MM.1S (cell line): ENCODE results near the gene SRGAP3.

Experiments used
- DNase-seq: peaks from one replicate; pipeline ENCODE4 v3.0.0-alpha.2; 2015
- H2AFZ ChIP-seq: fragments of 300-600 bp; sonication (generic); 2 replicates; pipeline ENCODE4 v1.6.0; 2016; ENCODE audit warnings: antibody characterized with exemption, low read length
- H3F3A ChIP-seq: fragments of 300-600 bp; sonication (generic); 2 replicates; pipeline ENCODE4 v1.6.1; 2016; ENCODE audit warnings: mild to moderate bottlenecking, antibody characterized with exemption, low read length, moderate library complexity, mixed read lengths; ENCODE audit not compliant: insufficient read depth
- H3K27ac ChIP-seq: fragments of 300-600 bp; sonication (generic); 2 replicates; pipeline ENCODE4 v1.5.1; 2016; ENCODE audit warnings: mild to moderate bottlenecking, low read length
- H3K27me3 ChIP-seq: fragments of 300-600 bp; sonication (generic); replicated peaks from 2 replicates; pipeline ENCODE4 v1.6.0; 2016; ENCODE audit warnings: low read length; ENCODE audit not compliant: insufficient read depth
- H3K36me3 ChIP-seq: fragments of 300-600 bp; sonication (generic); replicated peaks from 2 replicates; pipeline ENCODE4 v1.6.1; 2016; ENCODE audit warnings: mild to moderate bottlenecking, low read length, mixed read lengths; ENCODE audit not compliant: insufficient read depth
- H3K4me1 ChIP-seq: fragments of 300-600 bp; sonication (generic); 2 replicates; pipeline ENCODE4 v1.6.1; 2016; ENCODE audit warnings: low read length, mixed read lengths
- H3K4me2 ChIP-seq: fragments of 300-600 bp; sonication (generic); 2 replicates; pipeline ENCODE4 v1.6.0; 2016; ENCODE audit warnings: low read depth, low read length
- H3K4me3 ChIP-seq: fragments of 300-600 bp; sonication (generic); 2 replicates; pipeline ENCODE4 v1.5.1; 2016; ENCODE audit warnings: low read length, mixed read lengths
- H3K79me2 ChIP-seq: fragments of 300-600 bp; sonication (generic); 2 replicates; pipeline ENCODE4 v1.6.1; 2016; ENCODE audit warnings: mixed run types, low read length, mixed read lengths
- H3K9ac ChIP-seq: fragments of 300-600 bp; sonication (generic); 2 replicates; pipeline ENCODE4 v1.6.1; 2016; ENCODE audit warnings: low read length, mixed read lengths
- H3K9me2 ChIP-seq: fragments of 300-600 bp; sonication (generic); replicated peaks from 2 replicates; pipeline ENCODE4 v1.6.1; 2016; ENCODE audit warnings: mild to moderate bottlenecking, low read length, mixed read lengths; ENCODE audit not compliant: insufficient read depth
- H3K9me3 ChIP-seq: fragments of 300-600 bp; sonication (generic); replicated peaks from 2 replicates; pipeline ENCODE4 v1.6.1; 2016; ENCODE audit warnings: mild to moderate bottlenecking, low read length, mixed read lengths; ENCODE audit not compliant: insufficient read depth
- H4K20me1 ChIP-seq: fragments of 300-600 bp; sonication (generic); 2 replicates; pipeline ENCODE4 v1.6.1; 2016; ENCODE audit warnings: mild to moderate bottlenecking, low read length, moderate library complexity, mixed read lengths; ENCODE audit not compliant: insufficient read depth
- CTCF ChIP-seq: fragments of 300-600 bp; sonication (generic); IDR thresholded peaks from 2 replicates; pipeline ENCODE4 v1.5.1; 2016; ENCODE audit warnings: antibody characterized with exemption, low read length, mixed read lengths
- EZH2 ChIP-seq: fragments of 300-600 bp; sonication (generic); optimal IDR thresholded peaks from 2 replicates; pipeline ENCODE3; 2017; ENCODE audit warnings: low read depth, mild to moderate bottlenecking, antibody characterized with exemption, low read length, mixed read lengths
- EZH2phosphoT487 ChIP-seq: fragments of 300-600 bp; sonication (generic); IDR thresholded peaks from 2 replicates; pipeline ENCODE4 v1.6.1; 2018; ENCODE audit warnings: antibody characterized with exemption, low read length

The SRGAP3 gene

GRCh38 chr3:9032231-9032777 lies 217.1 kb downstream of the SRGAP3 start:
- TF ChIP-seq EZH2phosphoT487 (no peak), EZH2 (no peak), CTCF (no peak)
- no peak overlapping the region for H3K4me3 ChIP-seq
- no peaks in the 10 kb centered on the region for H3K9me2 ChIP-seq
- no peaks in the 10 kb centered on the region for H3K79me2 ChIP-seq
- no peaks in the 10 kb centered on the region for H3K9me3 ChIP-seq
- no peak overlapping the region for H3K4me2 ChIP-seq
- no peaks in the 10 kb centered on the region for H4K20me1 ChIP-seq
- H3K9ac ChIP-seq: no peak overlapping the region
- H2AFZ ChIP-seq: no peak overlapping the region
- no peaks in the 10 kb centered on the region for H3K36me3 ChIP-seq
- H3K27ac ChIP-seq: no peak overlapping the region
- H3K27me3 ChIP-seq: no peaks in the 10 kb centered on the region
- no peaks in the 10 kb centered on the region for H3K4me1 ChIP-seq
- no peak for DNase-seq
- no peaks in the 10 kb centered on the region for H3F3A ChIP-seq

- Histone ChIP-seq H3K9me2 (no peaks in the 10 kb centered on the region), H2AFZ (no peak overlapping the region), H3K79me2 (no peaks in the 10 kb centered on the region), H3K36me3 (no peaks in the 10 kb centered on the region), H3K27ac (no peak overlapping the region), H3K4me2 (no peak overlapping the region), H3F3A (no peaks in the 10 kb centered on the region), H3K4me3 (no peak overlapping the region), H3K9me3 (no peaks in the 10 kb centered on the region), H3K9ac (no peak overlapping the region), H3K27me3 (no peaks in the 10 kb centered on the region), H3K4me1 (no peaks in the 10 kb centered on the region), H4K20me1 (no peaks in the 10 kb centered on the region)
- TF ChIP-seq EZH2: no peak
- TF ChIP-seq EZH2phosphoT487: no peak
- no peak for TF ChIP-seq CTCF
- no peak for DNase-seq
Observed at GRCh38 chr3:9030034-9030433, 219.4 kb downstream of the SRGAP3 start.

- H3K79me2 ChIP-seq: no peaks in the 10 kb centered on the region
- H3K36me3 ChIP-seq: no peaks in the 10 kb centered on the region
- H3K4me3 ChIP-seq: no peak overlapping the region
- H3K4me2 ChIP-seq: no peak overlapping the region
- H3K9me3 ChIP-seq: no peaks in the 10 kb centered on the region
- H3K27me3 ChIP-seq: no peaks in the 10 kb centered on the region
- no peak overlapping the region for H3K27ac ChIP-seq
- H3K9ac ChIP-seq: no peak overlapping the region
- DNase-seq: no peak
- no peak for TF ChIP-seq EZH2
- no peak for TF ChIP-seq CTCF
- no peak for TF ChIP-seq EZH2phosphoT487
- H2AFZ ChIP-seq: no peak overlapping the region
- no peaks in the 10 kb centered on the region for H3K9me2 ChIP-seq
- no peaks in the 10 kb centered on the region for H4K20me1 ChIP-seq
- H3K4me1 ChIP-seq: no peaks in the 10 kb centered on the region
- no peaks in the 10 kb centered on the region for H3F3A ChIP-seq
Observed at GRCh38 chr3:9028134-9028533, 221.3 kb downstream of the SRGAP3 start.
